HG03025 (cell line): ENCODE results near the gene LRG1.
"Not testable (repeated sequence)": the region's sequence is repeated elsewhere in the genome, so short reads cannot be mapped to it uniquely, and the experiment has no call there.

Experiments
- ATAC-seq: cut with Tn5 transposase; IDR thresholded peaks from one replicate; pipeline ENCODE4 v1.9.1; 2021; ENCODE audit warnings: mild to moderate bottlenecking, moderate library complexity; ENCODE audit not compliant: unreplicated experiment, low FRiP score

Gene LRG1

GRCh38 chr19:4553775-4554174, 13.9 kb upstream of the LRG1 start:
- no peak for ATAC-seq

GRCh38 chr19:4553092-4553695, 13.4 kb upstream of the LRG1 start:
- ATAC-seq = no peak

- ATAC-seq = no peak
Observed at GRCh38 chr19:4552525-4552819, 12.6 kb upstream of the LRG1 start.

GRCh38 chr19:4550479-4551050, 10.7 kb upstream of the LRG1 start:
- ATAC-seq = no peak

GRCh38 chr19:4550018-4550417, 10.2 kb upstream of the LRG1 start:
- no peak for ATAC-seq

- ATAC-seq = no peak
Observed at GRCh38 chr19:4548238-4548584, 8.4 kb upstream of the LRG1 start.

GRCh38 chr19:4547303-4548237, 7.7 kb upstream of the LRG1 start:
- no peak for ATAC-seq

GRCh38 chr19:4543842-4544647, 4.2 kb upstream of the LRG1 start:
- ATAC-seq = no peak

GRCh38 chr19:4542896-4543841, 3.3 kb upstream of the LRG1 start:
- ATAC-seq = no peak

- not testable (repeated sequence) for ATAC-seq
Observed at GRCh38 chr19:4541806-4542145, 1.9 kb upstream of the LRG1 start.

GRCh38 chr19:4541114-4541805, 1.4 kb upstream of the LRG1 start:
- no peak for ATAC-seq

GRCh38 chr19:4539169-4539692, 605 bp downstream of the LRG1 start:
- ATAC-seq = no peak

- no peak for ATAC-seq
Observed at GRCh38 chr19:4538601-4538954, 1.3 kb downstream of the LRG1 start.

GRCh38 chr19:4537953-4538600, 1.8 kb downstream of the LRG1 start:
- ATAC-seq = no peak

GRCh38 chr19:4536798-4537197, 3.0 kb downstream of the LRG1 start:
- no peak for ATAC-seq

- no peak for ATAC-seq
Observed at GRCh38 chr19:4534836-4535658, 4.8 kb downstream of the LRG1 start, which contains the start of gene PLIN5. PLIN5 (minus strand) TSS chr19:4535224; CDS start chr19:4534074, 1,150 bp downstream.

- no peak for ATAC-seq
Observed at GRCh38 chr19:4533835-4534424, 5.9 kb downstream of the LRG1 start.

GRCh38 chr19:4533334-4533733, 6.5 kb downstream of the LRG1 start:
- no peak for ATAC-seq
